GM18519 (cell line): ENCODE results near the gene FEZ2.

Experiments used
- ATAC-seq: cut with Tn5 transposase; IDR thresholded peaks from one replicate; pipeline ENCODE4 v1.9.1; 2021; ENCODE audit warnings: mild to moderate bottlenecking, moderate library complexity; ENCODE audit not compliant: unreplicated experiment, low FRiP score

Gene FEZ2

DNA sequence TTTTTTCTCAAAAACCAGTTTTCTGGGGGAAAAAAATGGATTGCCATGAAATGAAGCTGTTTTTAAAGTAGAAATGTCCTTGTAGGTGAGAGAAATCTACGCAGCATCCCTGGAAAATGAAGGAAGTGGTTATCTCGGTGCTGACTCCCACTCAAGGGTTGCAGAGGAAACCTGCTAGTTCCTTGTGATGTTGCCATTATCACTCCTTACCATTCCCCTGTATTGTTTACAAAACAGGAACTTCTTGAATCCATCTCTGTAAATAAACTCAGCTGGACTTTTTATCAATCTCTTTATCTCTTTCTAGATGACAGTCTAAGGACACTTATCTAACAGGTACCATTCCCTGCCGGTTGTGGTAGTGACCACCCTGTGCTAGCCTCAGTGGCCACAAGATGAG lies 61.2 kb downstream of the FEZ2 start:
- ATAC-seq = no peak

- ATAC-seq = no peak
These were observed 62.9 kb downstream of the FEZ2 start for GRCh38 chr2:36535099-36535498.

DNA sequence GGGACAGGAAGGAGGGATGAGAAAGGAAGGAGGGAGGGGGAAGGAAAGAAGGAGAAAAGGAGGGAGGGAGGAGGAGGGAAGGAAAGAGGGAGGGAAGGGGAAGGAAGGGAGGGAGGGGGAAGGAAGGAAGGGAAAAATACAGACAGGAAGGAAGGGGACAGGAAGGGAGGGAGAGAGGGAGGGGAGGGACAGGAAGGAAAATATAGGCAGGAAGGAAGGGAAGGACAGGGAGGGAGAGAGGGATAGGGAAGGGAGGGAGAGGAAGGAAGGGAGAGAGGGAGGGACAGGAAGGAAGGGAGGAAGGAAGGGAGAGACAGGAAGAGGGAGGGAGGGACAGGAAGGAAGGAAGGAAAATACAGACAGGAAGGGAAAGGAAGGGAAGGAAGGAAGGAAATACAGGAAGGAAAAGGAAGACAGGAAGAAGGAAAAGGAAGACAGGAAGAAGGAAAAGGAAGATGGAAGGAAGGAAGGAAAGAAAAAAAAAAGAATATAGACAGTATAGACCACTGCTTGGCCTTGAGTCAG lies 63.6 kb downstream of the FEZ2 start:
- ATAC-seq = no peak

- no peak for ATAC-seq
These were observed 67.0 kb downstream of the FEZ2 start for GRCh38 chr2:36530983-36531354.

DNA sequence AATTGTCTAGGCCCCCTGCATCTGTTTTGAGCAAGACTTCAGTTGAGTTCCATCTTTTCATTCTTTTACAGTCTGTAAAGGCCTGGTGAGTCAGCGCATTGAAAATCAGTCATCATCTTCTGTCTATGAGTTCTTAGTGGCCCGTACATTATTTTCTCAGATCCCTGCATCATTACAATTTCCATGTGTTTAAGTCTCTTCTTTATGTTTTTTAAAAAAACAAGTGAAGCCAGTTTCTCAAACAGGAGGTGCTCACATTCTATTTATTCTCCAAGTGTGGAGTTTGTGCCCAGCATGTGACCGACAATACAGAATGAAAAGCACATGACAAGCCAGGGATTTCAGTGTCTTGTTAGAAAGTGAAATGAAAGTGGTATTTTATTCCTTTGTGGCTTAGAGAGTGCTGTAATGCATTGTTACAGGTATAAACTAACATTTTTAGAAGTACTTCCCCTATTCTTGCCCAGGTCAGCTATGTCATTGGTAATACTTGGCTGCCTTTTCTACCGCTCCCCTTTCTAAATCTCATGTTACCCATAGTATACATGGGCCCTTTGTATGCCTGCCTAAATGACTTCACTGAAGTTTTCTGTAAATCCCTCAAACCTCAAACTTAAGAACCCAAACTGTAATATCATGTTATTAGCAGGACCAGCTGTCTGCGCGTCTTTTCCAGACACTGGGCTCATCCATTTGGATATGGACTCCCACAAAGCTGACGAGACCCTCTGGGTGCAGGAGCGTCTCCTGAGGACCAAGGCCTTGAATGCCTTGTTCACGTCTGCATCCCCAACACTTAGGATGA lies 67.6 kb downstream of the FEZ2 start:
- peak; percentile 72 for ATAC-seq

- no peak for ATAC-seq
These were observed 69.1 kb downstream of the FEZ2 start for GRCh38 chr2:36528766-36529392.

DNA sequence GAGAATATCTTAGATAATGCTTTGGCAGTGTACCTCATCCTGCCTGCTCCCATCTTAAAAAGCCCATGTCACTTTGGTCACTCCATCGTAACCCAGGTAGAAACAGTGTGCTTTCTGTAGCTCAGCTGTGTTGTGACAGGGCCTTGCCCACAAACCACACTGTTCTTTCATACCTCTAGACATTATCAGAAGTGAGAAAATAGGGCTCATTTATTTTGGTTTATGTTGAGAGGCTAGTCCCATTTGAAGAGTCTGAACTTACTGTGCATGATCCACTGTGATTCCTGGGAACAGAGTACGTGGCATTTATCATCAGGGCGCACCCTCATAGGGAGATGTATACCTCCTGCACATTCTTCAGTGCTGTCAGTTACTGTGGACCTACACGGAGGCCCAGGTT lies 69.7 kb downstream of the FEZ2 start:
- ATAC-seq = peak; percentile 48

DNA sequence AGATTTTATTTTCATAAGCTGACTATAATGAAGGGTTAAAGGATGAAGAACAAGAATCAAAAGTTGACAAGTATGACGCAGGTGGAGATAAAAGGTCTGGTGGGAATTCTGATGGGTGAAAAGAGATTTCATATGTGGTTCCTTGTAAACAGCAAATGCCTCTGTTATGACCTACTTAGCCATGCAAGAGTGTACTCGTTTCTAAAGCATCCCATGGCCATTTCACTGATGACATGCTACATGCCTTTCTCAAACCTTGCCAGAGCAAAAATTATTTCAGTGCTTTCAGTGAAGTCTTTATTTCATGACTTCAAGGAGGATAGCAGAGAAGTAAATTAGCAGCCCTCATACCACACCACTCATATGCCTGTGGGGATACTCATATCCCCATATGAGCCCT lies 71.7 kb downstream of the FEZ2 start:
- no peak for ATAC-seq

- no peak for ATAC-seq
These were observed 72.7 kb downstream of the FEZ2 start for GRCh38 chr2:36525245-36525644.

DNA sequence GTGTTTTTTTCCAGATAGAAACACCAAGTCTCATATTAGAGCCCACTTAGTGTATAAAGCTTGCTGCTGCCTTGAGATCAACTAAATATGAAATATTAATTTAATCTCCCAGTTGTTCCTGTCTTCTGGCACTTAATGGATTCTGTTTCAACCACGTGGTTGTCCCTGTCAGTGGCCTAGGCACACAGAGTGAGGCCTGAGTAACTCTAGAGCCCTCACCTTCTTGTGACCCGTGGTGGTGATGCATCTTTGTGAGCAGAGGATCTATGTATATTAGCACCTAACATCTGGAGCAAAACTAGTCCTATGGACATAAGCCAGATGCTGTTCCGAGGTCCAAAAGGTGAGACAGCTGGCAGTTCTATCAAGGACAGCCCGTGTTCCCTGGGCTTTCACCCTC lies 74.8 kb downstream of the FEZ2 start:
- no peak for ATAC-seq

- no peak for ATAC-seq
These were observed 77.5 kb downstream of the FEZ2 start for GRCh38 chr2:36520431-36520830.

DNA sequence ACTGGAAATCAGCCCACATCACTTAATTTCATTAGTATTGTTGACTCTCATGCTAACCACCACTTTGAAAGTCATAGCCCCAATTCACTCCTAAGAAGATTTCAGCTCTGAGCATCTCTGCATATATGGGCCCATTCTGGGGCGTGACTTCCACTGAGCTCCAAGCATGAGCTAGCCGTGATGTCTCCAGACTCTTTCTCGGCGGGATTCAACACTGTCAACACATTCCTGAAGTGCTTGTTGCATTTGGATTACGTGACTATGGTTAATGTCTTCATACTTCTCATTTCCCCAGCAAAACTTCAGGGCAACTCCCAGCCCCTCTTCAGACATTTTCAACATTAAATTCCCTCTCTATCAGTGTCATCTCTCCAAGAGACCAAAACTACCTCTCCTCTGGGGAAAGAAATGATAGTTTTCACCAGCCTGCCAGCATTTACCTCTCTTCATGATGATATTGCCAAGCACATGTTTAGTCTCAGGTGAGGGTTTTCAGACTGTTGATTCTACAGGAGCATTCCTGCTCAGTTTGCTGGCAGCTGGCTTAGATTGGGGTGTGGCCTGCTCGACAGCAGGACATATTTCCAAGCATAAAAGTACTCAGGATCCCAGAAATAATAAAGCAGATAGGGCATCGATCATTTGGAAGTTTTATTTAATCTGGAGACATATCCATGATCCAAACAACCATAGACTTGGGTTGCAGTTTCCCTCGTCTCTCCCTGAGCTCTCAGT lies 81.7 kb downstream of the FEZ2 start:
- no peak for ATAC-seq

GRCh38 chr2:36515538-36515937 lies 82.4 kb downstream of the FEZ2 start:
- no peak for ATAC-seq

DNA sequence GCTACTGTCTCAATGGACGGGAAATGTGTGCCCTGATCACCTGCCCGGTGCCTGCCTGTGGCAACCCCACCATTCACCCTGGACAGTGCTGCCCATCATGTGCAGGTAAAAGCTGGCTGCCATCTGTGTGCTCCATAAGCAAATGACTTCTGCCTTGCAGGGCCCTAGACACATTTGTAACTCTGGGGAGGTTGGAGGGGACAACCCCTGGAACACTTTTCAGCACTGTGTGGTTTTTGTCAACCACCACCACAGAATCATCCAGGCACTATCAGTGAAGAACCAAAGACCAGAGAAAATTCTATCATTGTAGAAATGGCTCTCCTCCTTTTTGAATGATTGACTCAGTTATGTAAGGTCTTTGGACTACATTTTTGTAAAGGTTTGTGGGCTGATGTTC lies 84.3 kb downstream of the FEZ2 start:
- no peak for ATAC-seq

DNA sequence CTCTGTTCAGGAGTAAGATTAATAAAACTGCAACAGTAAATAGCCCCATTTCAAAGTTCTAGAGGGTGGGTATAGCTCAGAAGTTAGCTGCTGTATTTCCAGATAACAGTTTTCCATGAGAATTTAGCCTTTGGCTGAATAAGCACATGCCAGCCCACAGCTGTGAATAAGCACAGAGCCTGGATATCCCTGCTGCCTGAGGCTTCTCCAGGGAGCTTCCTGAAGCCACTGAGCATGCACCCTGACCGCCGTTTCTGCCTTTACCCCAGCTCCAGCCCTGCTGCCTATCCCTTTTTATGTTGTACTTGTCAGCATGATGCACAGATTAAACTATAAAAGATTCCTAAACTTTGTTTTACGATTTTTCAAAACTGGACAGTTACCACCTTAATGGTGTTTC lies 85.3 kb downstream of the FEZ2 start:
- no peak for ATAC-seq

- ATAC-seq = no peak
These were observed 85.9 kb downstream of the FEZ2 start for GRCh38 chr2:36511858-36512603.

DNA sequence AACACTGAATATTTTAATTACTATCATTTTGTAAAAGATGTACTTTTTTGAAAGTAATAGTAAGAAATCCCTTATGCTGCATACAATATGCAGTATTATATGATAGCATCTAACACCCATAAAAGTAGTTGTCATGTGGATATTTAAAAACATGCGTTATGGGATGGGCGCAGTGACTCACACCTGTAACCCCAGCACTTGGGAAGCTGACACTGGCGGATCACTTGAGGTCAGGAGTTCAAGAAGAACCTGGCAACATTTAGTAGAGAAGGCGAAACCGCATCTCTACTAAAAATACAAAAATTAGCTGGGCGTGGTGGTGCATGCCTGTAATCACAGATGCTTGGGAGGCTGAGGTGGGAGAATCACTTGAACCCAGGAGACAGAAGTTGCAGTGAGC lies 88.9 kb downstream of the FEZ2 start:
- ATAC-seq = no peak

GRCh38 chr2:36507408-36507812 lies 90.6 kb downstream of the FEZ2 start:
- ATAC-seq = peak; percentile 90
